Measurements from ENCODE around the gene KRT15.

Gene KRT15

GRCh38 chr17:41483991-41484826, 34.5 kb downstream of the KRT15 start:
- no peak for DNase-seq (ENCODE audit: low read depth in 4 of 4, low spot score in 1 of 4)

GRCh38 chr17:41483531-41483930, 35.2 kb downstream of the KRT15 start:
- no peak for DNase-seq (ENCODE audit: low read depth in 4 of 4, low spot score in 1 of 4)

GRCh38 chr17:41481036-41481435, 37.7 kb downstream of the KRT15 start, which contains the start of gene KRT35:
Gene KRT35, minus strand, starts transcription at chr17:41481151. Its CDS starts 54 bp downstream, at chr17:41481097.
- DNase-seq (ENCODE audit: low read depth in 4 of 4, low spot score in 1 of 4): no peak

- DNase-seq (ENCODE audit: low read depth in 4 of 4, low spot score in 1 of 4): no peak
Measured at GRCh38 chr17:41480581-41480980, 38.1 kb downstream of the KRT15 start.

GRCh38 chr17:41480136-41480535, 38.6 kb downstream of the KRT15 start:
- DNase-seq (ENCODE audit: low read depth in 4 of 4, low spot score in 1 of 4): no peak

- no peak for DNase-seq (ENCODE audit: low read depth in 4 of 4, low spot score in 1 of 4)
Measured at GRCh38 chr17:41478237-41478636, 40.5 kb downstream of the KRT15 start.

GRCh38 chr17:41476866-41477815, 41.5 kb downstream of the KRT15 start:
- no peak for DNase-seq (ENCODE audit: low read depth in 4 of 4, low spot score in 1 of 4)

GRCh38 chr17:41475421-41475820, 43.3 kb downstream of the KRT15 start:
- DNase-seq (ENCODE audit: low read depth in 4 of 4, low spot score in 1 of 4): no peak

- DNase-seq (ENCODE audit: low read depth in 4 of 4, low spot score in 1 of 4): no peak
Measured at GRCh38 chr17:41474863-41475262, 43.8 kb downstream of the KRT15 start.

GRCh38 chr17:41468346-41468745, 50.3 kb downstream of the KRT15 start:
- no peak for DNase-seq (ENCODE audit: low read depth in 4 of 4, low spot score in 1 of 4)

GRCh38 chr17:41467561-41467960, 51.1 kb downstream of the KRT15 start:
- no peak for DNase-seq (ENCODE audit: low read depth in 4 of 4, low spot score in 1 of 4)

- no peak for DNase-seq (ENCODE audit: low read depth in 4 of 4, low spot score in 1 of 4)
Measured at GRCh38 chr17:41466988-41467387, 51.7 kb downstream of the KRT15 start, which contains the start of gene KRT32. Gene KRT32, minus strand, starts transcription at chr17:41467386. Its CDS starts 61 bp downstream, at chr17:41467325.

GRCh38 chr17:41464682-41465081, 54.0 kb downstream of the KRT15 start:
- DNase-seq (ENCODE audit: low read depth in 4 of 4, low spot score in 1 of 4): no peak

GRCh38 chr17:41464173-41464572, 54.5 kb downstream of the KRT15 start:
- DNase-seq (ENCODE audit: low read depth in 4 of 4, low spot score in 1 of 4): no peak

GRCh38 chr17:41463746-41464145, 54.9 kb downstream of the KRT15 start:
- DNase-seq (ENCODE audit: low read depth in 4 of 4, low spot score in 1 of 4): no peak

All from stimulated activated CD4-positive, alpha-beta T cell treated with anti-CD3 and anti-CD28 coated beads, Interleukin-1b, Interleukin-23, amount 100 ng/mL, for 24 hours (primary cell).